ENCODE results near the gene MYT1. TPM values are rescaled to one million over a fixed set of nuclear protein-coding genes. Genes with fewer than 3 reads are reported as not detected.
A peak's percentile ranks its signal among the peaks of the same experiment; 100 is the strongest.

The MYT1 gene
- total and polyA plus RNA-seq, 2 of the 13 experiments (the other 11 are each of a cell fraction or from before 2014, with no cell fraction given), result 0.58 to 2.5 TPM

DNA sequence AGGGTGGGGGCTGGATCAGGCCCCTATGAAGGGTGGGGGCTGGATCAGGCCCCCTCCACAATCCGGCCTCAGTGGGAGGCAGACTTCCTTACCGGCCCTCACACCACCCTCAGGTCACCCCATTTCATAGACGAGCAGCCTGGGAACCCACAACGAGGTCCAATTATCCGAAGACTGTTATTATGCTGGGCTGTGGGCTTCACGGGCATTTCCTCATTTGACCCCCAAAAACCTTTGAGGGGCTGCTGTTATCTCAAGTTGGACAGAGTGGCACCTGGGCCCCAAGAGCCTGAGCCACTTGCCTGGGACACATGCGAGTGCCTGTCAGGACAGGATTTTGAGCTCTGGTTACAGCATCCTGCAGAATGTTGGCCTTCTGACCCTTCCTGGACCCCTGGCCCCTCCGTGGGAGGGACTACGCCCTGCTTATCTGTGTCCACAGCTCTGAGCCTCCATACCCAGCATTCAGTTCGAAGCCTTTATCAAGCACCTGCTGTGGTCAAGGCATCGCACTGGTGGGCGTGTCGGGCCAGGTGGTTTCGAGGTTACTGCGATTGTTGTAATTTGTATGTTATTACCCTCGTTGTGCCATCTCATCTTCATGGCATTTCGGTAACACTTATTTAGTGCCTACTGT lies 56.8 kb downstream of the MYT1 start (continued):
- TF ChIP-seq, protein P1, sequence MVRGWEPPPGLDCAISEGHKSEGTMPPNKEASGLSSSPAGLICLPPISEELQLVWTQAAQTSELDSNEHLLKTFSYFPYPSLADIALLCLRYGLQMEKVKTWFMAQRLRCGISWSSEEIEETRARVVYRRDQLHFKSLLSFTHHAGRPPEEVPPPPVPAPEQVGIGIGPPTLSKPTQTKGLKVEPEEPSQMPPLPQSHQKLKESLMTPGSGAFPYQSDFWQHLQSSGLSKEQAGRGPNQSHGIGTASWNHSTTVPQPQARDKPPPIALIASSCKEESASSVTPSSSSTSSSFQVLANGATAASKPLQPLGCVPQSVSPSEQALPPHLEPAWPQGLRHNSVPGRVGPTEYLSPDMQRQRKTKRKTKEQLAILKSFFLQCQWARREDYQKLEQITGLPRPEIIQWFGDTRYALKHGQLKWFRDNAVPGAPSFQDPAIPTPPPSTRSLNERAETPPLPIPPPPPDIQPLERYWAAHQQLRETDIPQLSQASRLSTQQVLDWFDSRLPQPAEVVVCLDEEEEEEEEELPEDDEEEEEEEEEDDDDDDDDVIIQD (CRISPR knock-in tag; IDR thresholded peaks at IDR 0.05; ENCODE audit: low read depth), result no peak
- TF ChIP-seq CC2D1A (CRISPR knock-in tag; IDR thresholded peaks at IDR 0.05) (no peak), ZNF777 (CRISPR knock-in tag; IDR thresholded peaks at IDR 0.05) (no peak), ZNF577 (CRISPR knock-in tag; IDR thresholded peaks at IDR 0.05; ENCODE audit: borderline replicate concordance, low read depth) (no peak), ZNF547 (CRISPR knock-in tag; IDR thresholded peaks at IDR 0.05) (no peak), ZNF674 (CRISPR knock-in tag; IDR thresholded peaks at IDR 0.05; ENCODE audit: low read depth) (no peak), ZSCAN31 (CRISPR knock-in tag; IDR thresholded peaks at IDR 0.05; ENCODE audit: low read depth) (no peak)
- TF ChIP-seq, protein P2, sequence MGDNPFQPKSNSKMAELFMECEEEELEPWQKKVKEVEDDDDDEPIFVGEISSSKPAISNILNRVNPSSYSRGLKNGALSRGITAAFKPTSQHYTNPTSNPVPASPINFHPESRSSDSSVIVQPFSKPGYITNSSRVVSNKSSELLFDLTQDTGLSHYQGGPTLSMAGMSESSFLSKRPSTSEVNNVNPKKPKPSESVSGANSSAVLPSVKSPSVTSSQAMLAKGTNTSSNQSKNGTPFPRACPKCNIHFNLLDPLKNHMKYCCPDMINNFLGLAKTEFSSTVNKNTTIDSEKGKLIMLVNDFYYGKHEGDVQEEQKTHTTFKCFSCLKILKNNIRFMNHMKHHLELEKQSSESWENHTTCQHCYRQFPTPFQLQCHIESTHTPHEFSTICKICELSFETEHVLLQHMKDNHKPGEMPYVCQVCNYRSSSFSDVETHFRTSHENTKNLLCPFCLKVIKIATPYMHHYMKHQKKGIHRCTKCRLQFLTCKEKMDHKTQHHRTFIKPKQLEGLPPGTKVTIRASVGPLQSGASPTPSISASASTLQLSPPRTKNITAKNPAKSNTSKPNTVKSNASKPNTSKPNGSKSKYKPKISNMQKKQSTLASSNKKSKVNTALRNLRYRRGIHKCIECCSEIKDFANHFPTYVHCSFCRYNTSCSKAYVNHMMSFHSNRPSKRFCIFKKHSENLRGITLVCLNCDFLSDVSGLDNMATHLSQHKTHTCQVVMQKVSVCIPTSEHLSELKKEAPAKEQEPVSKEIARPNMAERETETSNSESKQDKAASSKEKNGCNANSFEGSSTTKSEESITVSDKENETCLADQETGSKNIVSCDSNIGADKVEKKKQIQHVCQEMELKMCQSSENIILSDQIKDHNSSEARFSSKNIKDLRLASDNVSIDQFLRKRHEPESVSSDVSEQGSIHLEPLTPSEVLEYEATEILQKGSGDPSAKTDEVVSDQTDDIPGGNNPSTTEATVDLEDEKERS (CRISPR knock-in tag; IDR thresholded peaks at IDR 0.05), result 0 out of 2 replicates have a peak, but pooled peaks have one; percentile 54
- TF ChIP-seq, protein P3, sequence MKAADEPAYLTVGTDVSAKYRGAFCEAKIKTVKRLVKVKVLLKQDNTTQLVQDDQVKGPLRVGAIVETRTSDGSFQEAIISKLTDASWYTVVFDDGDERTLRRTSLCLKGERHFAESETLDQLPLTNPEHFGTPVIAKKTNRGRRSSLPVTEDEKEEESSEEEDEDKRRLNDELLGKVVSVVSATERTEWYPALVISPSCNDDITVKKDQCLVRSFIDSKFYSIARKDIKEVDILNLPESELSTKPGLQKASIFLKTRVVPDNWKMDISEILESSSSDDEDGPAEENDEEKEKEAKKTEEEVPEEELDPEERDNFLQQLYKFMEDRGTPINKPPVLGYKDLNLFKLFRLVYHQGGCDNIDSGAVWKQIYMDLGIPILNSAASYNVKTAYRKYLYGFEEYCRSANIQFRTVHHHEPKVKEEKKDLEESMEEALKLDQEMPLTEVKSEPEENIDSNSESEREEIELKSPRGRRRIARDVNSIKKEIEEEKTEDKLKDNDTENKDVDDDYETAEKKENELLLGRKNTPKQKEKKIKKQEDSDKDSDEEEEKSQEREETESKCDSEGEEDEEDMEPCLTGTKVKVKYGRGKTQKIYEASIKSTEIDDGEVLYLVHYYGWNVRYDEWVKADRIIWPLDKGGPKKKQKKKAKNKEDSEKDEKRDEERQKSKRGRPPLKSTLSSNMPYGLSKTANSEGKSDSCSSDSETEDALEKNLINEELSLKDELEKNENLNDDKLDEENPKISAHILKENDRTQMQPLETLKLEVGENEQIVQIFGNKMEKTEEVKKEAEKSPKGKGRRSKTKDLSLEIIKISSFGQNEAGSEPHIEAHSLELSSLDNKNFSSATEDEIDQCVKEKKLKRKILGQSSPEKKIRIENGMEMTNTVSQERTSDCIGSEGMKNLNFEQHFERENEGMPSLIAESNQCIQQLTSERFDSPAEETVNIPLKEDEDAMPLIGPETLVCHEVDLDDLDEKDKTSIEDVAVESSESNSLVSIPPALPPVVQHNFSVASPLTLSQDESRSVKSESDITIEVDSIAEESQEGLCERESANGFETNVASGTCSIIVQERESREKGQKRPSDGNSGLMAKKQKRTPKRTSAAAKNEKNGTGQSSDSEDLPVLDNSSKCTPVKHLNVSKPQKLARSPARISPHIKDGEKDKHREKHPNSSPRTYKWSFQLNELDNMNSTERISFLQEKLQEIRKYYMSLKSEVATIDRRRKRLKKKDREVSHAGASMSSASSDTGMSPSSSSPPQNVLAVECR (CRISPR knock-in tag; IDR thresholded peaks at IDR 0.05; ENCODE audit: borderline replicate concordance), result no peak; the same call in 1 of the 2 replicates

Measured in HepG2 (cell line).